NCI-H1092 (cell line): Measurements from ENCODE around the gene NACA2.

Source experiments
- DNase-seq: peaks from one replicate; lab custom pipeline; 2025; lab: John Stamatoyannopoulos, UW

The NACA2 gene

GRCh38 chr17:61545335-61545938 lies 45.6 kb downstream of the NACA2 start:
- DNase-seq = no peak

- DNase-seq = no peak
These were observed 47.1 kb downstream of the NACA2 start for GRCh38 chr17:61543786-61544415.

GRCh38 chr17:61542027-61542426 lies 49.0 kb downstream of the NACA2 start:
- DNase-seq = no peak

GRCh38 chr17:61540874-61541273 lies 50.1 kb downstream of the NACA2 start:
- DNase-seq = no peak
